ENCODE results near the gene S100Z.
"Not testable (repeated sequence)": the region's sequence is repeated elsewhere in the genome, so short reads cannot be mapped to it uniquely, and the experiment has no call there.

S100Z gene

DNA sequence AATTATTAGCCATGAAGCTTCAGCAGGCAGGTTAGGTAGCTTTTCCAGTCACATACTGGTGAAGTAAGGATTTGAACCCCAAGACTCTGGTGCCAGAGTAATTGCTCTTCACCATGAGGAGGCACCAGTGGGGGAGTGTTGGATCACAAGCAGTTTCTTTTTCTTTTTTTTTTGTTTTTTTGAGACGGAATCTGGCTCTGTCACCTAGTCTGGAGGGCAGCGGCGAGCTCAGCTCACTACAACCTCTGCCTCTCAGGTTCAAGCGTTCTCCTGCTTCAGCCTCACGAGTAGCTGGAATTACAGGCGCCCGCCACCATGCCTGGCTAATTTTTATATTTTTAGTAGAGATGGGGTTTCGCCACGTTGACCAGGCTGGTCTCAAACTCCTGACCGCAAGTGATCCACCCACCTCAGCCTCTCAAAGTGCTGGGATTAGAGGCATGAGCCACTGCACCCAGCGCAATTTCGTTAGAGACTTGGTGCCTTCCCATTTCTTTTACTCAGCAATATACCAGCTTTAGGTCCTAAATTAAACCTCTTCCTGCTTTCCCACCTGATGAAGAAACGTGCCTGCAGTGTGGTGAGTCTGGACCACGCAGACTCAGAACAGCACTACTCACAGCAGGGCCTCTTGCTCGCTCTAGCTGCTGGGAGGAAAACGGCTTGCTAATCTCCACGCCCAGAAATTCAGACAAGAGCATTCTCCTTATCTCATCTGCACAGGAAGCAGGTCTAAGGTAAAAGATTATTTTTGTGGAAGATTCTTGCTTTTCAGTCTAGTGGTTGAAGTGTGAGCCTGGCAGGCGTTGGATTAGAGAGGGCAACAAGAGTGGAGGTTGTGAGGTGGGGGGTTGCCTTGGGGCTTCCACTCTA, at the start of gene S100Z:
TSS of gene S100Z (plus strand) at position 596 of the 873 bp plus-strand sequence. CDS start 25,346 bp downstream, outside the sequence.
- no peak for DNase-seq

- no peak for DNase-seq
These were observed 49.2 kb upstream of the S100Z start for GRCh38 chr5:76800579-76800978.

GRCh38 chr5:76801159-76801802, 48.5 kb upstream of the S100Z start:
- no peak for DNase-seq

- DNase-seq = no peak
These were observed 48.0 kb upstream of the S100Z start for GRCh38 chr5:76801803-76802195.

DNA sequence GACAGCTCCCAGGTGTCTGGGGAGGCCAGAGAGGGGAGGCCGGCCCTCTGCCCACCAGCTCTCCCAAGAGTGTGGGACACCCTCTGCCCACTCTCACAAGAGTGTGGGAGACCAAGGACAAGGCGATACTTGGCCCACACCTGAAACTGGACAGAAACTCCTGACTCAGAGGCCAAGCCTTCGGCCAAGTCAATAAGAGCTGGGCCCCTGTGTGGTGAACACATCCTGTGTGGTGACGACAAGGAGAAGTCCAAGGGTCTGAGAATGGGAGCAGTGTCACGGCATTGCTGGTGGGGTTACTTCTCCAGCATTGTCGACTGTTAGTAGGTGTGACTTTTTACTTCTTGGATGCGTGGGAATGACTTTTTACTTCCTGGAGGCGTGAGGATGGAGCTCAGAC, 45.5 kb upstream of the S100Z start:
- DNase-seq = no peak

- no peak for DNase-seq
These were observed 43.9 kb upstream of the S100Z start for GRCh38 chr5:76805821-76806505.

- DNase-seq = no peak
These were observed 42.5 kb upstream of the S100Z start for GRCh38 chr5:76807296-76807695.

DNA sequence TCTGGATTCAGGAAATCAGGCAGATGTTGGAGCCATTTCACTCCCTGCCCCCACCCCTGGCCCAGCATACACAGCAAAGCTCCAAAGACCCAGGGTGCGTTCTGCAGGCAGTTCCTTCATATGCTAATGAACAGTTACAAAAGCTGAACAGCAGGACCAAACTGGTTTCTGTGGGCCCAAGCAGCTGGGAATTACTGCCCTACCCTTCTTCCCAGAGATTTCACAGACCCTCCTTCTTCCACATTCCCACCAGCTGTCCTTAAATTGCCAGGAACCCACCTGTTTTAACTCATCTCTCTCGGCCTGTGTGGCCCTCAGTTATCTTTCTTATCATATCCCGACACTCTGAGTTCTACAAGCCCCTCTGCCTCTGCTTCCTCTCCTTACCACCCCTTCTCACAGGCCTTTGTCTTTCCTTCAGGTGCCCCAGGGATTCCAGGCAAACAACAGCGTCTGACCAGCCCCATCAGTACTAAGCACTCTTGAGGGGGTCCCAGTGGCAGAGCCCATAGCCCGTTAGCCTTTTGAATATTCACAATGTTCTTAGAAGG, 41.6 kb upstream of the S100Z start:
- no peak for DNase-seq

GRCh38 chr5:76809141-76809540, 40.7 kb upstream of the S100Z start:
- no peak for DNase-seq

- DNase-seq = no peak
These were observed 39.6 kb upstream of the S100Z start for GRCh38 chr5:76810236-76810635.

DNA sequence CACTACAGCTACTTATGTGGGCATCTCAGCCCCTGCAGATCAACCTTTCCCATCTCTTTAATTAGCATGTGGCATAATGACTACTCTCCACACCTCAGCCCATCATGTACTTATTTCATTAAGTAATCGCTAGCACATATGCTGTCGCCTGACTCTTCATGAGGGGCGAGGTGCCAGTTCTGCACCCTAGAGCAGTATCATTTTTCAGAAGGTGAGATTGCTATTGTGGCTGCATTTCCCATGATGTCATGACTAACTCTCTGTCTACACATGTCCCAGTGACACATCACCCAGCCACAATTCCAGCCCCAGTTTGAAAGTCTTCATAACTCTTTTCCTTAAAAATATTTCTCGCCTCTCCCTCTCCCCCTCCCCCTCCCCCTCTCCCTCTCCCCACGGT, 38.6 kb upstream of the S100Z start:
- DNase-seq = no peak

DNA sequence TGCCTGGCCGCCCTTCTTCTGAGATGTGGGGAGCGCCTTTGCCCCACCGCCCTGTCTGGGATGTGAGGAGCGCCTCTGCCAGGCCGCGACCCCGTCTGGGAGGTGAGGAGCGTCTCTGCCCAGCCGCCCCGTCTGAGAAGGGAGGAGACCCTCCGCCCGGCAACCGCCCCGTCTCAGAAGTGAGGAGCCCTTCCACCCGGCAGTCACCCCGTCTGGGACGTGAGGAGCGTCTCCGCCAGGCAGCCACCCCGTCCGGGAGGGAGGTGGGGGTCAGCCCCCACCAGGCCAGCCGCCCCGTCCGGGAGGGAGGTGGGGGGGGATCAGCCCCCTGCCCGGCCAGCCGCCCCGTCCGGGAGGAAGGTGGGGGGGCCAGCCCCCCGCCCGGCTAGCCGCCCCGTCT, 37.6 kb upstream of the S100Z start:
- DNase-seq = not testable (repeated sequence)

GRCh38 chr5:76813982-76814562, 35.7 kb upstream of the S100Z start:
- no peak for DNase-seq

DNA sequence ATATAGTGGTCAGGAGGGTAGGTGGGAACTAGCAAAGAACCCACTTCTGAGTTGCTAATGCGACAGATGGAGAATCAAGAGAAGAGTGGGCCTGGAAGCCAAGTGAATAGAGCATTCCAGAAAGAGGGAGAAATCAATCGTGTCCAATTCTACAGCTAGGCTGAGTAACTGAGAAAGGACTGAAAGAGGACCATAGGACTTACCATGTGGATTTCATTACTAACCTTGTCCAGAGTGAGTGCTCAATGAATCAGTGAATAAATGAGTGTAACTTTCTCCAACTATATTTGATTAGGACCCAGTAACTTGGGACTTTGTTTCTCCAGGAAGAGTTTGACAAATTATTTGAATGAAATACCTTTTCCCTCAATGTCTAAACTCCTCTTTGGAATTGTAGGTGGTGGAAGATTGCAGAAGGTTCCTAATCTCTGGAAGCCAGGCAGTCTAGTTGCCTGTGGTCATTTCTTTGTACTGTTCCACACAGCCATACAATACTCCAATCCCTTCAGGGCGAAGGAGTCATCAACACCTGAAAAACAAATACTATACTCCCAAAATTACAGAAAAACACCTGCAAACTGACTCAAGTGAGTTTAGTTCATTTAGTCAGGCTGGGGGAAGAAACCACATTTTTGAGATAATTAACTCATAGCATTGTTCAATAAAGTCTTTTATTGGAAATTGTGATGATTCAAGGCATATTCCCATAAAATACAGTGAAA, 33.5 kb upstream of the S100Z start:
- no peak for DNase-seq

DNA sequence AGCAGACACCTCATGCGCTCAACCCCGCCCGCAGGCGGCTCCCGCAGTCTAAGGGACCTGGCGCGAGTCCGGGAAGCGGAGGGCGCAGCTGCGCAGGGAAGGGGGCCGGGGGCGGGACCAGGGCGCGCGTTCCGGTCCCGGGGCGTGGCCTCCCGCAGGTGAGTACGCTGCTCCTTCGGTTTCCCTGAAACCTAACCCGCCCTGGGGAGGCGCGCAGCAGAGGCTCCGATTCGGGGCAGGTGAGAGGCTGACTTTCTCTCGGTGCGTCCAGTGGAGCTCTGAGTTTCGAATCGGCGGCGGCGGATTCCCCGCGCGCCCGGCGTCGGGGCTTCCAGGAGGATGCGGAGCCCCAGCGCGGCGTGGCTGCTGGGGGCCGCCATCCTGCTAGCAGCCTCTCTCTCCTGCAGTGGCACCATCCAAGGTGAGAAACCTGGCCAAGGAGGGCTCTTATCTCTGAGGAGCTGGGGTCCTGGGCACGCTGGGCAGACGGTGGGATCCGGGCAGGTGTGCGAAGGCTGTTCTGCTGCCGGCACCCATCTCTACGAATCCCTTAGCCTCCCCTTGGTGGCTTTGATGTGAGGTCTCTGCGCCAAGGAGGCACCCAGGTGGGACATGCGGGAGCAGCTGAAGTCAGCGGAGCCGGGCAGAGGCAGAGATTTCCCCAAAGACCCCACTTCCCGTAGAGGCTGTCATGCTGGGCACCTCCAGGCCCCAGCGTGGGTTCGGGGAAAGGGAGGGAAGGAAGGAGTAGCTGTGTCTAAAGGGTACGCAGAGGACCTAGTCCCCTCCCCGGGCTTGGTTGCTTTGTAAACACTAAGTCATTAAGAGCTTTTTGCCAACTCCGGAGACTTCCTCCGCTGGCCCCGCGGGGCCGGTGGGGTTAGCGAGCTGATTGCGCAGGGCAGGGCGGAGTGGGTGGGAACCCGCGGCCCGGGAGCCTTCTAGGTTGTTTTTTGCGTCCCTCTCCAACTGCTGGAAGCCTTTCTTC, 30.7 kb upstream of the S100Z start, which contains the start of gene F2RL1:
TSS of gene F2RL1 (plus strand) at position 187 of the 988 bp plus-strand sequence. CDS start at position 340, 153 bp downstream.
- peak; percentile 32 for DNase-seq

GRCh38 chr5:76819851-76820525, 29.8 kb upstream of the S100Z start:
- no peak for DNase-seq

DNA sequence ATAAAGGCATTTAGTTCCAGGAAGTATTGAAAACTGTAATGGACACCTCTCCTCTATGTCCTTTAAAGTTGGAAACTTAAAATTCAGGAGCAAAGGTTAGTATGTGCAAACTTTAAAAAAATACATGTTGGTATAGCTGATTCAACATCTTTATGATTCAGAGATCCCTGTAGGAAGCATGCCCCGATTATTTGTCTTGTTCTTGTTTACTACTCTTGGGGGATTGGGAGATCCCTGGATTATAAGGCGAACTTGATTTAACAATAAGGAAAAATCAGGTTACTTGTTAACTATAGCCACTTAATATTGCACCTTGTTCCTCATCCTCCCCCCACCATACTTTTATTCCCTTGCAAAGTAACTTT, 29.3 kb upstream of the S100Z start:
- DNase-seq = no peak

DNA sequence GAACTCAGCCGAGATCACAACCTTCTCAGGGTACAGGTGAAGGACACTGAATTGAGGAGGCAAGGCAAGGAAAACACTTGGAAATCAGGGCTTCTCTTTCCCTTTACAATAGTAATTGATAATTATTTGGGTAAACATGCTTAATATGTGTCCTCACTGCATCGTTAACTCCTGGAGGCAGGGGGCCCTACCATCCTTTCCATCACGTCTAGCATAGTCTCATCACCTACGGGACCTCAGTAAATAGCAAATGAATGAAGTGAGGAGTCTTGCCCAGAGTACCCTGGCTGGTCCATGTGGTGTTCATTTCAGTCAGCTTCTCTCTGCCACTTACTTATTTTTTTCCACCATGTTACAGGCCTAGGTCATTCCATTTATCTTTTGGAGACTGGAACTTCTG, 28.7 kb upstream of the S100Z start:
- DNase-seq = no peak

DNA sequence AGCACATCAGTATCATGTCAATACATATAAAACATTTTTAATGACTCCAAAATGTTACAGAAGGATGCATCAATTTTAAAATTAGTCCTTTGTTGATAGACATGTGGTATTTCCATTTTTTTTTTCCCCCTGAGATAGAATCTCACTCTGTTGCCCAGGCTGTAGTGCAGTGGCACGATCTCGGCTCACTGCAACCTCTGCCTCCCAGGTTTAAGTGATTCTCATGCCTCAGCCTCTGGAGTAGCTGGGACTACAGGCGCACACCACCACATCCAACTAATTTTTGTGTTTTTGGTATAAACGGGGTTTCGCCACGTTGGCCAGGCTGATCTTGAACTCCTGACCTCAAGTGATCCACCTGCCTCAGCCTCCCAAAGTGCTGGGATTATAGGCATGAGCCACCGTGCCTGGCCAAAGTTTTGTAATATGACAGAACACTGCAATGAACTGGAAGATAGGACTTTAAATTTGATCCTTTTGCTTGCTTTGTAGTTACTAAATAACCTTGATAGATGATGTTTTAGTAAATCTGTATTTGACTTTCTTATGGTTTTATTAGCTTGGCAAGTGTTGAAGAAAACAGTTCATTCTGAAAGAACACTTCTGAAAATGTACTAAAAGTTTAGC, 27.6 kb upstream of the S100Z start:
- DNase-seq = not testable (repeated sequence)

GRCh38 chr5:76826416-76826815, 23.4 kb upstream of the S100Z start:
- DNase-seq = not testable (repeated sequence)

Data from NCI-H2107 (cell line).